T-helper 1 cell treated with Interleukin-12 subunit alpha and Interleukin-12 subunit beta and Interleukin-4 antibody, amounts not matched to agents 30 μg/mL and 1 μg/mL, for 36 hours (primary cell): ENCODE results near the gene POU2F1.

Source experiments
- H3K27ac Mint-ChIP-seq: one replicate; pipeline ENCODE4 v1.8.0; 2021; ENCODE audit warnings: mild to moderate bottlenecking, mixed read lengths
- H3K27me3 Mint-ChIP-seq: one replicate; pipeline ENCODE4 v1.8.0; 2021; ENCODE audit warnings: low read depth, mixed read lengths
- H3K36me3 Mint-ChIP-seq: one replicate; pipeline ENCODE4 v1.8.0; 2021; ENCODE audit warnings: low read depth, mixed read lengths
- H3K4me1 Mint-ChIP-seq: one replicate; pipeline ENCODE4 v1.8.0; 2021; ENCODE audit warnings: low read depth, mixed read lengths
- H3K4me3 Mint-ChIP-seq: one replicate; pipeline ENCODE4 v1.8.0; 2021; ENCODE audit warnings: mild to moderate bottlenecking, moderate library complexity, mixed read lengths
- H3K9me3 Mint-ChIP-seq: one replicate; pipeline ENCODE4 v1.8.0; 2021; ENCODE audit warnings: mixed read lengths

Gene POU2F1

DNA sequence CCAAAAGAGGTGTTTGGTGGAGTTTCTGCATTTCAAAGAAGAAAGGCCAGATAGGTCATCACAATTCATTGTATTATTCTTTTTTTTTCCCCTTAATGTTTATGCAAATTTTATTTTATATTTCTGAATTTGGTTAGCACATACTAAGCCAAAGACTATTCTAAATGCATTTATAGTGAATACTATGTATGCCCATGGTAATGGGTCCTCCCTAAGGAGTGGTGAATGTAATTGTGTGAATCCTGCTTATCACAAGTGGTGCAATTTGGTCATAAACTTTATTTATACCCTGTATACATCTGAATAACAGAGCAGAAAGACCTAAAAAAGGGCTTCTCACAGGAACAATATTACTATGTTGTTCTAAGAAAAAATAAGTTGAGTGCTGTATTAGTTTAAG is 198.6 kb downstream of the POU2F1 start:
- no peak overlapping the region for H3K4me3 Mint-ChIP-seq
- H3K27me3 Mint-ChIP-seq: no peaks in the 10 kb centered on the region
- no peaks in the 10 kb centered on the region for H3K9me3 Mint-ChIP-seq
- peaks cover 8% of the 10 kb centered on the region for H3K36me3 Mint-ChIP-seq
- no peak overlapping the region for H3K27ac Mint-ChIP-seq
- peaks cover 5% of the 10 kb centered on the region for H3K4me1 Mint-ChIP-seq

DNA sequence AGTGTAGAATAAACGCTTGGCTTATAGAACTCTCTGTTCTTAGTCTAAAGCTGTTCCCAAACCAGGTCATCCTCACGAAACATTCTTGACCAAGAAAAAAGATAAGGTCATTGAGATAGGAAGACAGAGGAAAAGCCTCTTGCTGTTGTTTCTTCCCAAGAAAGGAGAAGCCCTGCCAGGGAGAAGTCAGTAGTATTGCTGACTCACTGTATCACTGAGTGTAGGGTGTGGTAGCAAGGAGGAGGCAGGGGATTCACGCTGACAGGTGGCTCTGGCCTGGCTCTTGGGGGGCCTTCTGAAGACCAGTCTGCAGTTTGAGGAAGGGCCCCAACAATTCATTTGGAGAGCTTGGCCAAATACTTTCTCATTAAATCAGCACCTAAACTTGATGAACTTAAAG is 199.8 kb downstream of the POU2F1 start:
- H3K4me3 Mint-ChIP-seq: no peak overlapping the region
- peaks cover 5% of the 10 kb centered on the region for H3K4me1 Mint-ChIP-seq
- H3K36me3 Mint-ChIP-seq: peaks cover 8% of the 10 kb centered on the region
- H3K27me3 Mint-ChIP-seq: no peaks in the 10 kb centered on the region
- H3K9me3 Mint-ChIP-seq: no peaks in the 10 kb centered on the region
- H3K27ac Mint-ChIP-seq: no peak overlapping the region

DNA sequence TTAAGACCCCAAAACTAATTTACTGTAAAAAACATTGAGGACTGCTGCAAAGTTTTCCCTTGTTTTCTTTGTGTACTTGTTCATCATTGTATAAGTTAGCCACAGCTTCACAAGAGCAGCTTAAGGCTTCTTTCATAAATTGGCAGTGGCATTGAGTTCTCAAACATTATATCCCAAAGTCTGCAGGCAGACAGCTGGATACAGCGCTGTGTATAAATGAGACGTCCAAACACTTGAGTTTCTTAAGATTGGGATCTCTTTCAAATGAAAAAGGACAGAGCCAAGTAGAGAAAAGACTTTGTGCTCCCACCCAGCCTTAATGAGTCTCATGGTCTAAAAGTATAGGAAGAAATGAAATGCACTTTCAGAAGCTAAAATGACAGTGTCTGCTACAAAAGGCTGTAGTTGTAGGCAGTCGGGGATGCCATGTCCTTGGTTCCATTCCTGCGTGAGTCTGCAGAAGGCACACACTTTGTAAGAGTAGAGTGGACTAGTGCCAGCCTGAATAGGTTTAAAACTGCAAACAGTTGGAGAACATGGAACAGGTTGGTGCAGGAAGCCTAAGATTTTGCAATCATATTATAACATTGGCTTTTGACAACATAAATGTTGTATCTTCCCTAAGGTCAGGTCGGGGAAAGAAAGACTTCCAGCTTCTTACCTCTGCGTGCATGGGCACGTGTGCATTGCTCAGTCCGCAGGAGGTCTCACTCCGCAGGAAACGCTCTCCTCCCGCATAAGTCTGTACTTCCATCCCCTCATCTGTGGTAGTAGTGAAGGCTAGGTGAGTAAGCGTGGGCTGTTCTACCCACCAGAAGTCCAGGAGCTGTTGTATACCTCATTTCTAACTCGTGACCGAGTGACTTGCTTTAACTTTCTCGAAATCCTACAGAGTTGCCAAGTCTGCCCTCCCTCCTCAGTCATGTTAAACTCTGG is 203.3 kb downstream of the POU2F1 start:
- H3K4me3 Mint-ChIP-seq: no peak overlapping the region
- H3K27ac Mint-ChIP-seq: no peak overlapping the region
- H3K4me1 Mint-ChIP-seq: peaks cover 6% of the 10 kb centered on the region
- H3K36me3 Mint-ChIP-seq: peaks cover 11% of the 10 kb centered on the region
- H3K9me3 Mint-ChIP-seq: no peaks in the 10 kb centered on the region
- H3K27me3 Mint-ChIP-seq: no peaks in the 10 kb centered on the region

DNA sequence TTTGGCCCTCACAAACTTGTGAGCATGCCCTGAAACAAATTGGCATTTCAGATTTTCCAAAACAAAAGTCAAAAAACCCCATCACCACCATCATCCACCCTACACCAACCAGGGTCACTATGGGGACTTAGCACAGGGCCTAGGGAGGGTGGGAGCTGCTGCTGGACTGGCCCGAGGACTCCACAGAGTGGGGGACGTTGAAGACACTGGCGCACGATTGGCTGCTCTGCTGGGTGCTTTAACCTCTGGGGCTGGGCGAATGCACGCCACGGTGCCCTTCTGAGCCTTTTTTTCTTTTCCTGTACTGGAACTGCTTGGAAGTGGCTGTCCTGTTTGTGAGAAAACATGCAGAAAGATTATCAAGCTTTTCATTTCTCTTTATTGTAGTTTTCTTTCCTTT is 204.8 kb downstream of the POU2F1 start:
- Mint-ChIP-seq H3K36me3 (peaks cover 10% of the 10 kb centered on the region), H3K27me3 (no peaks in the 10 kb centered on the region), H3K4me3 (no peak overlapping the region), H3K9me3 (no peaks in the 10 kb centered on the region), H3K4me1 (peaks cover 7% of the 10 kb centered on the region), H3K27ac (no peak overlapping the region)

DNA sequence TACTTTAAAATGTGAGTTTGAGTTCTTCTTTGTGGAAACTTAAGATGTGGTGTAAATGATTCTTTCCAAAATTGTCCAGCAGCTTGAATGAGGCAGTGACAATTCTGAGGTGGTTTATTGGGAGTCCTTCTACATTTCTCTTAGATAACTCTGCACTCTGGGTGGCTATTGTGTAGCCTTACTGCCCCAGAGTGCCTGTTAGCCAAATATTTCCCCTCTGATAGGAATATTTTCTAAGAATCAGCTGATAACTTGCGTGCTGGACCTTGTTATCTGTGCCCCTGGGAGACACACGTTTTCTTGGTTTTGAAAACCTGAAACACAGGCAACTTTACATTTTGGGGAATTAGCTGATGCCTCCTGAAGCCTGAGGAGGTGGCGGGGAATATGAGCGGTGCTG is 206.0 kb downstream of the POU2F1 start:
- Mint-ChIP-seq H3K36me3 (peaks cover 14% of the 10 kb centered on the region), H3K27me3 (no peaks in the 10 kb centered on the region), H3K4me3 (no peak overlapping the region), H3K27ac (no peak overlapping the region), H3K4me1 (peaks cover 7% of the 10 kb centered on the region), H3K9me3 (no peaks in the 10 kb centered on the region)

DNA sequence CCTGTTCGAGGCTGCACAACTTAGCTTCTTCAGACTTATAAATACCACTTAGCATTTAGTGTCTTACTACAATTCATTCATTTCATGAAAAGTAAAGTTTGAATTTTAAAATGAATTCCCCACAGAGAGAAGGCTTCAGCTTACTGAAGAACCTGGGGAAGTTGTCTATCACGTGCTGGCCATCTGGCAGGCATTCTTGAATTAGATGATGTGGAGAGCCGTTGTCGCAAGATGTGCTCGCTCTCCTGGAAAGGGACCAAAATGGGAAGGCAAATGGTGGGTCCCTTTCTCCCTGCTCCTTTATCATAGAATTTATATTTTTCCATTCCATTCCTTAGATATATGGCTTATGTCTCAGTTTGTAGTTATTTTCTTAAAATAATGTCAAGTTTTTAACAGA is 207.2 kb downstream of the POU2F1 start:
- no peak overlapping the region for H3K27ac Mint-ChIP-seq
- peaks cover 7% of the 10 kb centered on the region for H3K4me1 Mint-ChIP-seq
- H3K36me3 Mint-ChIP-seq: peaks cover 14% of the 10 kb centered on the region
- H3K4me3 Mint-ChIP-seq: no peak overlapping the region
- no peaks in the 10 kb centered on the region for H3K9me3 Mint-ChIP-seq
- H3K27me3 Mint-ChIP-seq: no peaks in the 10 kb centered on the region

DNA sequence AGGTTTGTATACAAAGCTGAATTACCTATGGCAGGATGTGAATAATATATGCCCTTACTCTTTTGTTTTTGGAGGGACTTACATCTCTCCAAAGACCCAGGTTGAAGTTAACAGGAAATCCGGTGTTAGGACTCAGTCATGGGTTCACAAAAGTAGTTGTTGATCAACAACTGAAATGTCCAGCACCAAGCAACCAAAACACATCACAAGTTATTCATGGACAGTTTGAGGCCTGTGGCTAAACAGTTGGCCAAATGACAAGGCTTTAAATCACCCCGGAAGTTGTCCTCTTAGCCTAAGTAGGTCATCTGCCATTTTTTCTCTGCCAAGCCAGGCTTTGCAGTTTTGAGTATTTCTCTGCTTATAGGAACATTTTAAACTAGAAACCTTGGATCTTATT is 207.7 kb downstream of the POU2F1 start:
- Mint-ChIP-seq H3K27ac (peak overlapping the region; percentile 49), H3K36me3 (peaks cover 15% of the 10 kb centered on the region), H3K27me3 (no peaks in the 10 kb centered on the region), H3K9me3 (no peaks in the 10 kb centered on the region), H3K4me3 (no peak overlapping the region), H3K4me1 (peaks cover 7% of the 10 kb centered on the region)

DNA sequence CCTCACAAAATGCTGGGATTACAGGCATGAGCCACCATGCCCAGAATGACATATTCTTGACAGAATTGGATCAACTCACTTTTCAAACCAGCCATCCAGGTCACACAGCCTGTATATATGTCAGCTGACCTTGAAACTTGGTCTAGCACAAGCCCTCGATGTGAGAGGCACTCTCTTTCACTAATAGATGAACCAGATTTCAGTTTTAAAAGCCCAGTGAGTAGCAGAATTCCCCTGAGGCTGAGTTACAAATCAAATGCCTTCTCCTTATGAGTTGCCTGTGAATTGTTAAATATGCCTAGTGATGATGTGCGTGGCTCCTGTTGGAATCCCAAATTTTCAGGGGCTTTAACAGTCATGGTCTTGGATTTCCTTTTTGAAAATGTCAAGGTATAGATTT is 208.9 kb downstream of the POU2F1 start:
- Mint-ChIP-seq H3K4me3 (no peak overlapping the region), H3K27me3 (no peaks in the 10 kb centered on the region), H3K27ac (no peak overlapping the region), H3K4me1 (peaks cover 7% of the 10 kb centered on the region), H3K9me3 (no peaks in the 10 kb centered on the region), H3K36me3 (peaks cover 22% of the 10 kb centered on the region)

DNA sequence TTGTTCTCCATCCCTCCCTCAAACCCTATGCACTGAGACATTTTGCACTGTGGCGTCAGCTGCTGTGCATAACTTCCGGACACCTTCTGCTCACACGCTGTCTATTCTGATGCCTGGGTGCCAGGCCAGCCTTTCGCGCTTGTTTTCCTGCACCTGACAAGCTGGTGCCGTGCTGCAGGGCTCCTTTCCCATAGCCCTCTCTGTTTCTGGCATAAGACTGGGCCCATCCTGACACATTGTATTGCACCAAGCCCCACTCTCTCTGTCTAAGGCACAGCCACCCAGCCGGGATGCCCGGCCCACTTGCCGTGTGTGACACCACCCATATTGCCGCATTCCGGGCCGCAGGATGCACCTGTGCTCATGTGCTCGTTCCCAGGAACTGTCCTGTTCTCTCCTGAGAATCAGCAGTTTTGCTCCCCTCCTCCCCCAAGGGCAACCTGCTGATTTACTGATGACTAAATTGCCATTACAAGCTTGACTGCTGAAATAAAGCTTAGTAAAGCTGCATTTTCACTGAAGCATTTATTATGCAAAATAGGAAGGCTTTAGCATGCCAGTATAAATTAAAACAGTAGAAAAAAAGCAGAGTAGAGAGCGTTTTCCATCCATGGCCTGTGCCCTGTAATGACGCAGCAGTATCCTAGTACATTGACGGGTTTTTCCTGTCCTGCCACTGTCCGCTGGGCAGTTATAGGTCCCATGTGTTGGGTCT is 209.6 kb downstream of the POU2F1 start:
- Mint-ChIP-seq H3K36me3 (peaks cover 24% of the 10 kb centered on the region), H3K9me3 (no peaks in the 10 kb centered on the region), H3K27ac (peak overlapping the region; percentile 10), H3K4me1 (peaks cover 7% of the 10 kb centered on the region), H3K27me3 (no peaks in the 10 kb centered on the region), H3K4me3 (no peak overlapping the region)

DNA sequence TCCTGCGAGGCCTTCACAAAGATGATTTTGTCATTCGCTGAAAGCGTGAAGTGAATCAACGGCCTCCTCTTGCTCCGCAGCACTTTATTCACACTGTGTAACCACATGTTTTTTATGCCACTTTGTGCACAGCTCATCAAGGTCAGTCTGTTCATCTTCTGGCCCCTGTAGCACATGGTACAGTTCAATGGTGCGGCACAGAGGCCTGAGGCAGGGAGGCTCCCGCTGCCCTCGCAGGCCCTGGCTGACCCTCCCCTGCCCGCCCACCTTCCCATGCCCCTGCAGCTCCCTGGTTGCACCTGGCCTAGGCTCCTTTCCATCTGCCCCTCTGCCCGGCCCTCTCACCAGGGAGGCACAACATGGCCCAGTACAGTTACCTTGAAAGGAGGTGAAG is 210.2 kb downstream of the POU2F1 start:
- Mint-ChIP-seq H3K4me1 (peaks cover 13% of the 10 kb centered on the region), H3K27me3 (no peaks in the 10 kb centered on the region), H3K4me3 (no peak overlapping the region), H3K36me3 (peaks cover 28% of the 10 kb centered on the region), H3K27ac (peak overlapping the region; percentile 13), H3K9me3 (no peaks in the 10 kb centered on the region)

DNA sequence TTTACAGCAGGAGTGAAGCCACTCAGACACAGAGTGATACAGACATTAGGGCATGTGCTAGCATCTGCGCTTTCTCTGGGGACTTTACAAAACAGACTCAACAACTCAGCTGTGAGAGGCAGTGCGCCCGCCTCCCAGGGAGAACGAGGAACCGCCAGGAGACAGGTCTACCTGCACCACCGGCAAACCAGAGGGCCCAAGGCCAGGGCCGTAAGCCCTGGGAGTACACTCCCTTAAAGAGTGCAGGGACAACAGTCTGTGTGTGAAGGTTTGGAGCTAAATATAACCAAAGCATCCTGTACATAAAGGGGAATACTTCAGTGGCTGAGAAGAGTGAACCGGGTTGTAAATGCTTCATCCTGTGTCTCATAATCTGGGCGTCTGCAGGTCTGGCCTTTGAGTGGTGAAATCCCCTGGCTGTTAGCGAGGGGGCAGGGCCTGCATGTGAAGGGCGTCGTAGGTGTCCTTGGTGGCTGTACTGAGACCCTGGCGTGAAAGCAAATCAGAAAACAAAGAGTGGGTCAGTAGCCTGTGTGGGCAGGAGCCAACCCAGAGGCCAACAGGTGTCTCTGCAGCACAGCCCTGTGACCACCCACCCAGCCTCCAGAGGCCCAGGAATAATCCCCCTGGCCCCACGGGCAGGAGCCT is 210.7 kb downstream of the POU2F1 start:
- H3K4me1 Mint-ChIP-seq: peaks cover 18% of the 10 kb centered on the region
- H3K4me3 Mint-ChIP-seq: no peak overlapping the region
- no peaks in the 10 kb centered on the region for H3K9me3 Mint-ChIP-seq
- peaks cover 31% of the 10 kb centered on the region for H3K36me3 Mint-ChIP-seq
- H3K27me3 Mint-ChIP-seq: no peaks in the 10 kb centered on the region
- peak overlapping the region; percentile 13 for H3K27ac Mint-ChIP-seq

DNA sequence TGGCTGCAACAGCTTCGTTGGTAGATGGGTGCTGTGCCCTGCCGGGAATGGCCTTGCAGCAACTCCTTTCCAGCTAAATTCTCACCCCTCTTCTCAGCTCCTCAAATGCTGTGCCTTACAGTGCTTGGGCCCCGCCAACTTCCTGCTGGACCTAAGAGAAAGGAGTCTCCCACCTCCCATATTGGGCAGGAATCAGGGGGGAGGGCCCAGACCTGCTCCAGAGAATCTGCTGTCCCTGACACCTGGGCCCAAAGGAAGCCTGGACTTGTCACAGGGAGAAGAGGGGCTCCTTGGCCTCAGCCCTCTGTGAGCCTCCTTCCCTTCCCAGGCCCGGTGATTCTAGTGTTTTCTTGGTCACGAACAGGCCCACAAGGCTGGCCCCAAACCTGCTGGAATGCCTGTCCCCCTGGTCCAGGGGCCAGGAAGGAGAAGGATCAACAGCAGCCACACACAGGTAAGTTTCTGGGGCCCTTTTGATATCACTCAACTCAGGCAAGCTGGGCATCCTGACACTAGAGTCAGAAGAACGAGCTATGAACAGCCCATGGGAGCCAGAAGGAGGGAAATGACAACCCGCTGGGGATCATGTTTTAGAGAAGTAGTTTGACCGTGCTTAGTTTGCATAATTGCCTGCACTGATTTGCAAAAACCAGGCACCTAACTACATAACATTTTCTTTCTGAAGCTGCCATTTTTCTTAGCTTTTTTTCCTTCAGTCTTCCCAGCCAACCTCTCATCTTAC is 211.4 kb downstream of the POU2F1 start:
- Mint-ChIP-seq H3K4me3 (no peak overlapping the region), H3K36me3 (peaks cover 38% of the 10 kb centered on the region), H3K4me1 (peaks cover 24% of the 10 kb centered on the region), H3K27me3 (no peaks in the 10 kb centered on the region), H3K27ac (no peak overlapping the region), H3K9me3 (no peaks in the 10 kb centered on the region)

DNA sequence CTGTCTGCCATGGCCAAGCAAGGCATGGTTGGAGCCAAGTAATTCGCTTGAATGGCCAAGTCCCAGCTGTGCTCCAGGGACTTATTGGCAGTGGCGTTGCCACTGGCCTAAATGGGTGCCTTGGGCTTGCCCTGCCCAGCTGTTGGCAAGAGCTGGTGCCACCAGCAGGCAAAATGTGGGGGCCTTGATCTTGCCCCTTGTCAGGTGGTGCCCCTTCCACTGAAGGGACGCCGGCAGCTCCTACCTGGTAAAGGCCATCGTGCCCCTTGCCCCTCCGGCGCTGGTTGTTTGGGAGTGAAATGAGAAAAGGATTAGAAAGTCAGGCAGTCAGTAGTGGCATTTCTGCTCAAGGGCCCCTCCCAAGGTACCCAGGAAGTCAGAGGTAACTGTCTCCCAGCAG is 212.1 kb downstream of the POU2F1 start:
- peaks cover 39% of the 10 kb centered on the region for H3K36me3 Mint-ChIP-seq
- no peak overlapping the region for H3K27ac Mint-ChIP-seq
- H3K27me3 Mint-ChIP-seq: no peaks in the 10 kb centered on the region
- no peak overlapping the region for H3K4me3 Mint-ChIP-seq
- peaks cover 27% of the 10 kb centered on the region for H3K4me1 Mint-ChIP-seq
- H3K9me3 Mint-ChIP-seq: no peaks in the 10 kb centered on the region

DNA sequence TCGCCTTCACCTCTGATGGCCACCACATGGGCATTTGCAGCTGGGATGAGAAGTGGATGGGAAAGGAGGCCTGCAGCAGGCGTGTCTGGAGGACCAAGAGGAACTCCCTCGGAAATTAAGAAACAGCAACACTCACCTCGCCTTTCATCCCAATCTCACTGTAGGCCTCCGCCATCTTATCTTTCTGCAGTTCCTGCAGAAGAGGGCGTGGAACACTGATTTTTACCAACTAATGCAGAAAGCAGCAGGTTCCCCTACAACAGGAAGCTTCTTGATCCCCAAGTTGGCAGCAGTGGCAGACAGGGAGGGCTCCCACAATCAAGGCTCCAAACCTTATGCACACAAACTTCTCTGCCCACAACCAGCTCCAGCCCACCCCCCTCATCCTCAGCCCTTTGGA is 213.2 kb downstream of the POU2F1 start:
- H3K4me3 Mint-ChIP-seq: no peak overlapping the region
- no peaks in the 10 kb centered on the region for H3K27me3 Mint-ChIP-seq
- H3K27ac Mint-ChIP-seq: no peak overlapping the region
- peaks cover 45% of the 10 kb centered on the region for H3K36me3 Mint-ChIP-seq
- H3K4me1 Mint-ChIP-seq: peaks cover 31% of the 10 kb centered on the region
- H3K9me3 Mint-ChIP-seq: no peaks in the 10 kb centered on the region
